ENCODE data around the gene VPS50.
"Not testable (repeated sequence)": the region's sequence is repeated elsewhere in the genome, so short reads cannot be mapped to it uniquely, and the experiment has no call there.

VPS50 gene

DNA sequence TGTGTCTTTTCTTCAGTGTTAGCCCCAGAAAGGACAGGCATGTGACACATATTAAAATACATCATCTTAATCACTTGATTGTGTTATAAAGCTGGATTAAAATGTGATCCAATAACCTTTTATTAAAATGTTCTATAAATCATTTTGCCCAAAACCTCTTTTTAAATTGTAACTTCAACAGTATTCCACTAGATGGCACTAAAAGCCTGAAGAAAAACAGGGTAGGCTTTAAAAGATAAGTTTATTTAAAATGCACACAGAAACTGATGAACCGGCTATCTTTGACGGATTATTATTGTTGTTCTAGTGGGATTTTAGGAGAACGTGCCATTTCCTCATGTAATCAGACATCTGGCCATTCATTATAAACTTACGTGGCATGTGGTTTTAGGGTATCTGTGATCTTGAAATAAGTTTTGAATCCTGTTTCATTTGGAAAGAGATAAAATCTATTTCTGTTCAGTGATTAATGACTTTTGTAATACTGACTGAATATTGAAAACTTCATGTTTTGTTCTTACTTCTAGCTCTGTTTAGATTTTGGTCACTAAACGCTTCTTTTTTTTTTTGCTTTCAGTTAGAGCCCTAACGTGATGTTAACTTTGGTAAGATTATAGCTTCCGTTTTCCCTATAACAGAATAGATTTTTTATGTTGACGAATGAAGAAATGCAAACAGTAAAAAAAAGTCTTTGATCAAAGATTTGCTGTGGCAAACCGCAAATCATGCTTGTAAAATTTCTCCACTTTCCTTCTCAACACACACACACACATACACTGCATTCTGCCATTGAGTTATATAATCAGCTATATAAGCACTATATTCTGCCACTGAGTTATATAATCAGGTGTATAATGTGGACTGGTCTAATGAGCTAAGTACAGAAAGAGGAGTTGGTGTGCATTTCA, 13.6 kb downstream of the VPS50 start:
- DNase-seq = peak; percentile 44

DNA sequence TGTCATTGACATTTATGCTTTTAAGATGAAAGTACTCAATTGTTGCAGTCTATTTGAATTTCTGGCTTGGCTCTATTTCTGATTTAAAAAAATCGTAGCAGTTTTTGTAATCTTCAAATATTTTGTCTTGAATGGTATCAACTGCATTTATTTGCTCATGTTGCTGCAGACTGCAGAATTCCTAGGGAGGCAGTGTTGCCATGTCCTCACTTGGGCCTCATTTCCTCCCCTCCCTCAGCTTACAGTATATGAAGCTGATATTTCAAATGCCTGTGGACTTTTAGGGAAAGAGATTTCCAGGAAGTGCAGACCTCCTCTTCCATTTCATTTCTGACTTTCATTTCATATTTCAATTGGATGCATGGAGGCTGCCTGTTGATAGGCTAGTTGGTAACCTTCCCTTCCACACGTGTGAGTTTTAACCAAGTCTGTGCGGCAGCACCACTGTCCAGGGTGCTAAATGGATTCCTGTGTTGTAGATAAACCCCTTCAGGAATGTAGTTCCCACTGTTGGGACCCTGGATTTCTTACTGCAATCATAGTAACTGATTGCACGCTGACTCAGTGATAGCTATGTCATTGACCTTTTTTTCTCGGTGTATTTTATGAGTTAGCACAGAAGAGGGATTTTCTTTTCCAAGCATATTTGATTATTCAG, 17.5 kb downstream of the VPS50 start:
- DNase-seq = no peak

DNA sequence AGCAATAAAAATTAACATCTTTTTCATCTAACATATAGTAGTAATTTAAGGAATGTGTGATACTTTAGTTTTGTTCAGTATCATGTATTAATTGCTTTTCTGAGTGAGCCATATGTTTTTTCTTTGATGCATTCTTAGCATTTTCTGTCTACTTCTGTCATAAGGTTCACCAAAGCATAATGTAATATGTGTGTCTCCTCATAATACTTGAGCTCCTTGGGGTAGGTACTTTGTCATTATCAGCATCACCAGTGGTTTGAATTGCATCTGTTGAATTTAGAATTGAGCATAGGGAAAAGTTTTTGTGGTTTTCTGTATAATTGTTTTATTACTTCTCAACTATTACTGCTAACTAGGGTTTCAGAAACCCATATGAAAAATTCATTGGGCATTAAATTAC, 26.5 kb downstream of the VPS50 start:
- no peak for DNase-seq

DNA sequence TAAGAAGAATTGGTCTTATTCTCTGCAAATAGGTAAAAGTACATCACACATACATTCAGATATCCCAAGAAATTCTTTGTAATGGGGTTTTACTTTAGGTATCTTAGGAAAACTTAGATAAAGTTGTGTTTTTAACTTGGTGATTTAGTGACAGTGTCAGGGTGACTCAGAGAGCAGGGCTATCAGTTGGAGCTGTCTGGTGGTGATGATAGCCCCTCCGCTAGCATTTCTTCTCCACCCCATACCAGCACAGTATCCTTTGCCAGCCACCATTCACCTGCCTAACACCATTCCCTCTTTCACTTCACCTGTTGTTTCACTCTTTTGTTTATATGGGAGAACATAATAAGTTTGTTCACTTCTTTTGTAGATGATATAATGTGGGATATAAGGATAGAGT, 30.4 kb downstream of the VPS50 start:
- DNase-seq = no peak

DNA sequence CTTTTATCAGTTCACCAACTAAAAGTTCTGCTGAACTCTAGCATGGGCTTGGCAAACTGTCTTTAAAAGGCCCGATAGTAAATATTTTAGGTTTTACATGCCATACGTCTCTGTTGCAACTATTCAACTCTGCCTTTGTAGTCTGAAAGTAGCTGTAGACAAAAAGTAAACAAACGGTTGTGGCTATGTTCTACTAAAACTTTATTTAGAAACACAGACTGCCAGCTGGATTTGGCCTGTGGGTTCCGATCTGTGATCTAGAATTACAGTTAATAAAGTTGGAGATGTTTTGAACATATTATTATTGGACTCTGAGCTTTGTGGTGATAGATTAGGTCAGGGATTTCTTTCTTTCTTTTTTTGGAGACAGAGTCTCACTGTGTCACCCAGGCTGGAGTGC, 33.1 kb downstream of the VPS50 start:
- no peak for DNase-seq

- no peak for DNase-seq
These were observed 47.4 kb downstream of the VPS50 start for GRCh38 chr7:93279541-93279940.

DNA sequence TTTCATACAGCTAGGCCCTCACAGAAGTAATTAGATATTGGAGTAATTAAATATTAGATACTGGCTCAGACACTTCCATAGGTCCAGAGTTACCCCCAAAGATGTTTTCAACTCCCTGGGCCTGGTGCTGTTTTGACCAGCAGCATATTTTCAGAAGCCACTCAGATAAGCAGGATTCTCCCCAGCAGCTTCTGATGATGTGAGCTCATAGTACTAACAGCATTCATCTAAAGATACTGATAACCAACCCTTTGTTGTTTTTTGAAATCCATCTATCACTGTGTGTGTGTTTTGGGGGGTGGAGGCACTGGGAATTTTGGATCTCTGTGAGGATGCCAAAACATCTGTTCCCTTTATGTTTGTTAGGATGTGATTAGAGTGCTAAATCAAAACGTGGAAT, 52.7 kb downstream of the VPS50 start:
- no peak for DNase-seq

GRCh38 chr7:93293229-93293628, 61.1 kb downstream of the VPS50 start:
- no peak for DNase-seq

DNA sequence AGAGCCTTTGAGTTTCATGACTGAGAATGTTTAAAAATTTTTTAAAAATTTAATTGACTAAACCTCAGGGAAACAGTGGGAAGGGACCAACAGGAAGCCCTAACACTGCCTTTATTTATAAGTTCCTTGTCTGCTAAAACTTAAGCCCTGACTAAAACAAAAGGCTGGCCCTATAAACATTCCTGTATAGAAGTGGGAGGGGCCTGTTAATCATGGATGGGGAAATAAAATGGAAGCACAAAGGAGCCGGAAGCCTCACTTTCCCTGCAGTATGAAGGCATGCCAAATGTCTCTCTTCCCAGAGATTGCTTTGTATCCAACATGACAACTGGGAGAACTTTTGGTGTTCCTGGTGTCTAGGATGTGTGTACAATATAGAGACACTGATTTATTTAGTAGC, 66.0 kb downstream of the VPS50 start:
- no peak for DNase-seq

GRCh38 chr7:93298671-93299070, 66.5 kb downstream of the VPS50 start:
- no peak for DNase-seq

DNA sequence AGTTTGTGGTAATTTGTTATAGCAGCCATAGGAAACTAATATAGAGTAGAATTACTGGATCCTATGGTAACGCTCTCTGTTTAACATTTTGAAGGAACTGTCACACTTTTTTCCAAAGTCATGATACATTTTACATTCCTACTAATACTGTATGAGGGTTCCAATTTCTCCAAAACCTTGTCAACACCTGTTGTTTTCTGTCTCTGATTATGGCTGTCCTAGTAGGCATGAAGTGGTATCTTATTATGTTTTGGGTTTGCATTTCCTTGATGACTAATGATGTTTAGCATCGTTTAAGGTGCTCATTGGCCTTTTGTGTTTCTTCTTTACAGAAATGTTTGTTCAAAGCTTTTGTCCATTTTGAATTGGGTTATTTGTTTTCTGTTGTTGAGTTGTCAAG, 69.6 kb downstream of the VPS50 start:
- DNase-seq = no peak

DNA sequence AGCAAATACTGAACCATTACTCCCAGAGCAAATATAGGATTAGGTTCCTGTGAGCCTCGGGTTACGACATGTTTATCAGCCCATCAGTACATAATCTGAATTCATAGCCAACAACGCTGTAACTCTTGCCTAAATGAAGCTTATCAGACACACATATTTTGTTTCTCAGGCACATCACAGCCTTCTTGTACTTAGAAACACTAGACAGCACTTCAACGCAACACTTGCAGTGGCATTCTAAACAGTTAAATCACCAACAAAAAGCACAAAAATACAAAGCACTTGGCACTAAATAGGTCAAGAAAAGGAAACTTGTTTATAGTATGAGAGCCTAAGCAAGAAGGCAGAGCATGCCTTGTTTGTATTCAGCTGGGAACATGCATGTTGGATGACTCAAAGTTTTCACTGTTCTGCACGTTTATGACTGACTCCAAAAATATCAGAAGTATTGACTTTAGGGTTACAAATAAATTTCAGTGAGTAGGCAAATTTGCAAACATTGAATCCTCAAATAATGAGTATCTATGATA, 75.0 kb downstream of the VPS50 start:
- DNase-seq = no peak

- no peak for DNase-seq
These were observed 75.8 kb downstream of the VPS50 start for GRCh38 chr7:93307943-93308342.

GRCh38 chr7:93310346-93310745, 78.2 kb downstream of the VPS50 start:
- DNase-seq = no peak

GRCh38 chr7:93314449-93314848, 82.3 kb downstream of the VPS50 start:
- DNase-seq = no peak

- no peak for DNase-seq
These were observed 83.7 kb downstream of the VPS50 start for GRCh38 chr7:93315896-93316295.

- DNase-seq = no peak
These were observed 84.6 kb downstream of the VPS50 start for GRCh38 chr7:93316730-93317129.

- no peak for DNase-seq
These were observed 88.7 kb downstream of the VPS50 start for GRCh38 chr7:93320887-93321286.

DNA sequence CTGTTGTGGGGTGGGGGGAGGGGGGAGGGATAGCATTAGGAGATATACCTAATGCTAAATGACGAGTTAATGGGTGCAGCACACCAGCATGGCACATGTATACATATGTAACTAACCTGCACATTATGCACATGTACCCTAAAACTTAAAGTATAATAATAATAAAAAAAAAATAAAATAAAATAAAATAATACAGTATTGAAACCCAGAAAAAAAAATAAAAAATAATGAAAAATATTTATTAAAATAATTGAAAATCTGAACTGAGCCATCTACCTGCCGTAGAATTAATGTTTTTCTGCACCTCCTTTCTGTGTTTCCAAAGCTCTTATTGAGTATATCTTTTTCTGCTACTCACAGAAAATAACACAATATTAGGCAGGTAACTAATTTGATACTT, 94.1 kb downstream of the VPS50 start:
- not testable (repeated sequence) for DNase-seq

DNA sequence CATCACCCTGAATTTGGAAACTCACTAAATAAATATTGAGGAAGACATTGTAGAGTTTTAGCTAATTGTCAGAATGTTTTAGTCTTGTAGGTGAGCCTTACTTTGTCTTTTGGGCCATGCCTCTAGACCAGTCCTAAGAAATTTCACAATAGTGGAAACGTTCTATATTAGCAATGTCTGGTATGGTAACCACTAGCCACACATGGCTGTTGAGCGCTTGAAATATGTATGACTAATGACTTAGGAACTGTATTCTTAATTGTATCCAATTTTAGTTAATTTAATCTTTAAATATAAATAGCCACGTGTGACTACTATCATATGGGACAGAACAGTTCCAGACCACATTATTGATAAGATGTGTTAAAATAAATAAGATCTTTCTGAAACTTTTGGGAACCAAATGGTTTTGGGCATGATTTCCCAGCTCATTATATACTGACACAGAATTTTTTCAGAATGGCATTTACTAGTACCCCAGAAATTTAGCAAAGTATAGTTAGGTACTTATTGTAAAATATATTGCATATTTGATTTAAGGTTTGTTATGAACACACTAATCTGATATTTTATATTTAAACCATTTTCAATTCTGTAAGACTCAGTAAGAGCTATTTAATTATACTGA, 95.0 kb downstream of the VPS50 start:
- no peak for DNase-seq

DNA sequence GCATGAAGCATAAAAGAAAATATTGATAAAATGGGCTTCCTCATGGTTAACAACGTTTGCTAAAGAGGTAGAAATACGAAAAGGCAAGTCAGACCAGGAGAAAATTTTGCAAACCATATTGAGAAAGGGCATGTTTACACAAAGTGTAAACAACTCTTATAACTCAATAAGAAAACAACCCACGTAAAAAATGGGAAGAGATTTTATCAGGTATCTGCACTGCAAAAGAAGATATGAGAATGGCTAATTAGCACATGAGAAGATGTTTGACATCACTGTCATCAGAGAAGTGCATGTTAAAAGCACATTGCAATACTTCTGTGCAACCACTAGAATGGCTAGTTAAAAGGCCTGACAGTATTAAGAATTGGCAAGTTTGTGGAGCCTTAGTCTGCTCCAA, 99.5 kb downstream of the VPS50 start:
- DNase-seq = no peak

DNA sequence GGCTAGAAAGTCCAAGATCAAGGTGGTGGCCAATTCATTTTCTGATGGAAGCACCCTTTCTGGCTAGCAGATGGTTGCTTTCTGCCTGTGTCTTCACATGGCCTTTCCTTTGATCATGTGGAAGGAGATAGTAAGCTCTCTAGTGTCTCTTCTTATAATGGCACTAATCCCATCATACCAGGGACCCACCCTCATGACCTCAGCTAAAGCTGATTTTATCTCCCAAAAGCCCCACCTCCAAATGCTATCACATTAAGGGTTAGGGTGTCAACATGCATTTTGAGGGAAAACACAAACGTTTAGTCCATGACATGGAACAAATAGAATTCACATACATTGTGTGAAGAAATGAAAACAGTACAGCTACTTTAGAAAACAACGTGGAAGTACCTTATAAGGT, 100.0 kb downstream of the VPS50 start:
- DNase-seq = no peak

DNA sequence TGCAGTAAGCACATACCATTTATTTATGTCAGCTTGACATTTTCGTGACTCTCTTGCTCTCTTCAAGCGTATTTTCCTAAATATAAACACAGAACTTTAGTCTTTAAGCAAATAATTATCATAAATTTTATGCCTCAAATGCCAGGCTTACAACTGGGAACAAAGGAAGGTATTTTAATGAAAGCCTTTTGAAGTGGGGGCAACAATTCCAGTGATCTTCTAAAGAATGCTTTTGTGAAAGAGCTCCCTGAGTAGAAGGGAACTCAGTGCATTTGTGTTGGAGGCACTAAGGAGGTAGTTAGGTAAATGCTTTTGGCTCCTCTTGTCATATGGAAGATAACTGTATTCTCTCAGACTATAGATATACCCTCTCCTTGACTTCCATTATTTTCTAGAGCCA, 104.9 kb downstream of the VPS50 start:
- DNase-seq = no peak

DNA sequence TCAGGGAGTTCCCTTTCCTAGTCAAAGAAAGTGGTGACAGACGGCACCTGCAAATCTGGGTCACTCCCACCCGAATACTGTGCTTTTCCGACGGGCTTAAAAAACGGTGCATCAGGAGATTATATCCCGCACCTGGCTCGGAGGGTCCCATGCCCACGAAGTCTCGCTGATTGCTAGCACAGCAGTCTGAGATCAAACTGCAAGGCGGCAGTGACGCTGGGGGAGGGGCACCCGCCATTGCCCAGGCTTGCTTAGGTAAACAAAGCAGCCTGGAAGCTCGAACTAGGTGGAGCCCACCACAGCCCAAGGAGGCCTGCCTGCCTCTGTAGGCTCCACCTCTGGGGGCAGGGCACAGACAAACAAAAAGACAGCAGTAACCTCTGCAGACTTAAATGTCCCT, 110.0 kb downstream of the VPS50 start:
- not testable (repeated sequence) for DNase-seq
